HG02763 (cell line): Measurements from ENCODE around the gene RNF41.
"Not testable (repeated sequence)": the region's sequence is repeated elsewhere in the genome, so short reads cannot be mapped to it uniquely, and the experiment has no call there.

Experiments used
- ATAC-seq: cut with Tn5 transposase; IDR thresholded peaks from one replicate; pipeline ENCODE4 v1.9.1; 2021; ENCODE audit warnings: mild to moderate bottlenecking, moderate library complexity; ENCODE audit not compliant: unreplicated experiment

The RNF41 gene

GRCh38 chr12:56221757-56222530 is at the start of gene RNF41:
Gene RNF41, minus strand, starts transcription at chr12:56221922. Its CDS starts 7,875 bp downstream, at chr12:56214047.
- ATAC-seq: peak; percentile 79

DNA sequence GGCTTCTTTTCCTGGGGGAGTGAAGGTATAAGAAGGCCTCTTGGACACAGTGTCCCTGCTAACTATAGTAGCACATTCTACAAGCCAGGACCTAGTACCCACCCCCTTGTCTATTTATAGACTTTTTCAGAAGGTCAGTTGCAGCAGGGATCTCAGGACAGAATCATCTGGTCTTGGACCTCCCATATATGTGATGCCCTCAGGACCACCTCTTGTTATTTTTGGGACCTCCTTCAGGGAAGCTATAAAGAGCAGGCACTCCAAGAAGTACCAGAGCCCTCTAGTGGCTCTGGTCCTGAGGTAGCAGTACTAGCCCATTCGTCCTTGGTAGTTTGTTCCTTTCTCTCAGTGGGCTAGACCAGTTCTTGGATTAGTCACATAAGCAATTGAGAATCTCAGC is 49.3 kb upstream of the RNF41 start:
- ATAC-seq: no peak

- peak; percentile 1 for ATAC-seq
Observed at GRCh38 chr12:56267443-56268071, 45.8 kb upstream of the RNF41 start.

DNA sequence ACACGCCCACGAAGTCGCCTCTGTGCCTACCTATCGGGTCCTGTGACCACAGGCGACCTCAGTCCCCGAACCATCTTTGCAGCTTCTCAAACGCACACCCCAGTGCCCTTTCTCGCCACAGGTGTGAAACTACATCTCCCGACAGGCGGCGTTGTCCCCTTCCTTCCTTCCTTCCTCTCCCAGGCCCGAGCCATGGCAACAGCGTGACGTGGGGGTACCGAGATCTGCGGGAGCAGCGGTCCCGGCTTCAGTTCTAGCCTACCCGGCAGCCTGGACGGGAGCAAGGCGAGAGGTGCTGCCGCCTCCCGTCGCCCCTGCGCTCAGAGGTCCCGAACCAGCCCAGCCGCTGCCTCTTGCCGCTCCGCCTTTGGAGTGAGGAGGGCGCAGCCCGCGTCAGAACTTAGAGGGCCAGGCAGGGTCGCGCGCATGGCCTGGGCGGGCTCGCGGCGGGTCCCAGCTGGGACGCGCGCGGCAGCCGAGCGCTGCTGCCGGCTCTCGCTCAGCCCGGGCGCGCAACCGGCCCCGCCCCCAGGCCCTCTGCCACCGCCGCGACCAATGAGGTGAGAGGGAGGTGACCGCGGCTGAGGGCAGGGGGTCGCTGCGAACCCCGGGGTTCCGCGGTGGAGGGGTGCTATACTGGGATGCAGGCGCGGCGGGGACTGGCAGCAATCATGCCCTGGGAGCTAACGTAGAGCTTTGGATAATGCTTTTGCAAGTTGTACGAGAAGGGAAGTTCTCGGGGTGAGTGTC is 45.1 kb upstream of the RNF41 start, which contains the start of gene COQ10A:
COQ10A (plus strand) TSS at position 250 of the 750 bp plus-strand sequence; CDS start at position 427, 177 bp downstream.
- ATAC-seq: peak; percentile 87

- ATAC-seq: not testable (repeated sequence)
Observed at GRCh38 chr12:56266068-56266692, 44.5 kb upstream of the RNF41 start.

DNA sequence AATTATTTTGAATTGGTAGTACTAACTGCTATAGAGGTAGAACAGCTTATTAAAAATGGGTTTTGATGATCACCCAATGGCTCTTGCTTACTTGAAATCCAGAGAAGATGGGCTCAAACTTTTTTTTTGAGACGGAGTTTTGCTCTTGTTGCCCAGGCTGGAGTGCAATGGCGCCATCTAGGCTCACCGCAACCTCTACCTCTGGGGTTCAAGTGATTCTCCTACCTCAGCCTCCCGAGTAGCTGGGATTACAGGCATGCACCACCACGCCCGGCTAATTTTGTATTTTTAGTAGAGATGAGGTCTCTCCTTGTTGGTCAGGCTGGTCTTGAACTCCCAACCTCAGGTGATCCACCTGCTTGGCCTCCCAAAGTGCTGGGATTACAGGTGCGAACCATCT is 41.2 kb upstream of the RNF41 start:
- ATAC-seq: not testable (repeated sequence)

- ATAC-seq: no peak
Observed at GRCh38 chr12:56261503-56262232, 39.9 kb upstream of the RNF41 start.

DNA sequence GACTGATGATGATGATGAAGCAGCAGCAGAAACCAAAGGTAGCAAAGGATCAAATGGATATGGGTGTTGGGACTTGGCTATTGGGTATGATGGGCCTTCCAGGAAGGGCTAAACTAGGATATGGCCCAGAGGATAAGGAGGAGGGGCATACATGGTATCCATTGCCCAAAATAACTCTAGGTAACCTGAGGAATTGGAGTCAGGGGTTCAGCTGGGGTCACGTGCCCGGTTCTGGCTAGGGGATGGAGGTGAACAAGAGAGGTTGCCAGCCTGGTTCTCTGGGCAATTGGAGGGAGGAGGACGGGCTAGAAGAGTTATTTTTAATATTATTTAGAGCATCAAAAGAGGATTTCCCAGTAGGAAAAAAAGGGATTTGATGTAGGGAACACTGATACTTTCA is 39.2 kb upstream of the RNF41 start:
- no peak for ATAC-seq

DNA sequence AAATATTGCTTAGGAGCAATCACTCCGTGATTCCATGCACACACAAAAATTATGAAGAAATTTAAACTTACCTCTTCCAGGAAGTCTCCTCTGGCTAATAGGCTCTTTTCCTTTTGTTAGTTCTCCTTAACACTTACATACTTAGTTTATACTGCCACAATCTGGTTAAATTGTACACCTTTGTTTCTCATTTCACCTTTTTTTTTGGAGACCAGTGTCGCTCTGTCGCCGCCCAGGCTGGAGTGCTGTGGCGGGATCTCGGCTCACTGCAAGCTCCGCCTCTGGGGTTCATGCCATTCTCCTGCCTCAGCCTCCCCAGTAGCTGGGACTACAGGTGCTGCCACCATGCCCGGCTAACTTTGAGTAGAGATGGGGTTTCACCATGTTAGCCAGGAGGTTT is 38.7 kb upstream of the RNF41 start:
- ATAC-seq: no peak

DNA sequence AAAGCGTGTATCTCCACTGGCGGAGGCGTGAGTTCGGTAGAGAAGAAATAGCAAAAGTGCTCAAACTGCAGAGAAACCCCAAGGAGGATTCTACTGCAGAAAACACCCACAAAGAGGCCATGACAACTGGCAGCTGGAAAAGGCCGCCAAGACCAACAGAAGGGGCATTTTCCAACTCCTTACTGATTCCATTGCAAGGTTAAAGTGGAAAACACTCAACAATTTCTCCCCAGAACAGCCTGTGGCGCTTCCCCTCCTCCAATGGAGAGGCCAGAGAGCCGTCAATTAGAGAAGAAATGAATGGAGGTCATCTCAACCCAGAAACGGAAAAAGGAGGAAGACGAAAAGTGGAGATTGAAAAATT is 37.1 kb upstream of the RNF41 start:
- no peak for ATAC-seq

DNA sequence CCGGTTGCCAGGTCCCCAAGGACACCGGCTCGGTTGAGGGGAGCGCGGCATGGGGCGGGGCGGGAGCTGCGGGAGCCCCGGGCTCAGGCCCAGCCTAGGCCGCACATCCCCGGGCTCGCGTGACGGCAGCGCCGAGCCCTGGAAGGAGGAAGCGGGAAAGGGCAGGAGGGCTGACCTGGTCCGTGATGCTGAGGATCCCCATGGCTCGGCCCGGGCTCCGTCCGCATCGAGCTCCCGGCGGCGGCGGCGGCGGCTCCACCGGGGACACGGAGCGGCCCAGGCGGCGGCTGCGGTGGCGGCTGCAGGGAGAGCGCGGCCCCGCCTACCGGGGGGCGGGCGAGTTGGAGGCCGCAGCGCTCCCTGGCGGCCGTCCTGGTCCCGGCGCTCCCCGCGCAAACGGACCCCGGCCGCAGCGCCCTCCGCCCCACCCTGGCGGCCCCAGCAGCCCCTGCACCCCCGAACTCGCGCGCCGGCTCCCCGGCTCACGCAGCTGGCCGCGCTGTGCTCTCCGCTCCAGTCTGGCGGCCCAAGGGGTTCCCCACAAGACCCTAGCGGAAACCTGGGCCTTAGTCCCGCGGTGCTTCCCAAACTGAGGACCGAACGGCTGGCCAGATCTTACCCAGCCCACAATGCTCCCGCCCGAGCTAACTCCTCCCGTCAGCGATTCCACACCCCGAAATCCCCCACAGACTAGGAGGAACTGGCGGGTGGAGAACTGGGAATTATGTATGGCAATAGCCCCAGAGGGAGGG is 36.5 kb upstream of the RNF41 start, which contains the start of gene ANKRD52:
ANKRD52 (minus strand) TSS at position 317 of the 752 bp plus-strand sequence; CDS start at position 202, 115 bp downstream.
- ATAC-seq: peak; percentile 81

GRCh38 chr12:56257491-56258067 is 35.9 kb upstream of the RNF41 start:
- no peak for ATAC-seq

DNA sequence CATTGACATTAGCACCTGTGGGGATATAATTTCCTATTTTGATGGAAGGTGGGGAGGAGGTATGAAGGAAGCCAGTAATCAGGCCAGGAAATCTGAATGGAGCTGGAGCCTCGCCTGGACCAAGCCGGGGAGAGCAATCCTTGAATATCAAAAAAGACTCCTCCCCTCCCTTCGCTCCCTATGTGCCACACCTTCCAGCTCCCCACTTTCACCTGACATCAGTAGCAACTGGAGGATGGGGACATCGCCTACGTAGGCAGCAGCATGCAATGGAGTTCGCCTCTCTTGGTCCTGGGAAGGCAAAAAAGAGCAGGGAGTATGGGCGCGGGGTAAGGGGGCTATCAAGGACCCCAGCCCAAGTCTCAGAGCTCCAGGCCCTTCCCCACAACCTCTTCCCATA is 35.3 kb upstream of the RNF41 start:
- no peak for ATAC-seq

DNA sequence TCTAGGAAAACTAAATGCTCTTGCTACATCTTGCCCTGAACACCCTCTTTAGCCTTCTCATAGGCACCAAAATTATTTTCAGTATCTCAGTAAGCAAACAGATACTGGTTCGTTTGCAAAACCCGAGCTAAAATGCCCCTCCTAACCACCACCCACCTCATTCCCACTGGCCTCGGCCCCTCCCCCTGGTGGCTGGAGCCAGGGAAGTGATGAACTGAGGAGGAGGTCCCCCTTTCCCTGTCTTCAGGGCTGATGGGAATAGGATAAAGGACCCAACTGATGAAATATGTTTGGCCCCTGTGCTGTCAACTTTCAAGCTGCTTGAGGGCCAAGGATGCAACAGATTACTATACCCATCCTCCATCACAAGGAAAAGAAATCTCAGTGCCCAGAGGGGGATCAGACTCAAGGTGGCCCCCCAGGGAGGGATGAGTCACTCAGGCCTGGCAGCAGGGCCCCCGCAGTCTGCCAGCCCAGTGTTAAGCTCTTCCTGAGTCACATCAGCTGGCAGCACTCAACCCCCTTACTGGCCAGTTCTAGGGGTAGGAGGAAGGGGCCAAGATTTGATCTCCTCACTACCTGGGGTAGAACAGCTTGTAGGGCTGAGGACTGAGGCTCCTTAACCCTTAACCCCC is 34.7 kb upstream of the RNF41 start:
- ATAC-seq: no peak

GRCh38 chr12:56255671-56256070 is 33.9 kb upstream of the RNF41 start:
- no peak for ATAC-seq

DNA sequence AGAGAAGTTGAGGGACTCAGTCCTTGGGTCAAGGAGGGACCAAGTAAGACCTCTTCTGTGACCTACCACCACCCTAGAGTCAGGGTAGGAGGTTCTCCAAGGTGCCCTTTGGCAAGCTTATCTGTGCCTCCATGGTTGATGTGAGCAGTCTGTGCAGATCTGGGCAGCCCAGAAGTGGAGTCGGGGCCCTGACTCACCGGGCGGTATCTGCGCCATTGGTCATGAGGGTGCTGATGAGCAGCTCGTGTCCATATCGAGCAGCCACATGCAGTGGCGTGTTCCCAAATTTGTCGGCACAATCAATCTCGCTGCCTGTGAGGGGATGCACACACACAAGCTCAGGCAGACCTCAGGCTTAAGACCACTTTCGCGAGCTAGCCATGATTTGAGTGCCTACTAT is 31.4 kb upstream of the RNF41 start:
- no peak for ATAC-seq

GRCh38 chr12:56252649-56253048 is 30.9 kb upstream of the RNF41 start:
- ATAC-seq: no peak

DNA sequence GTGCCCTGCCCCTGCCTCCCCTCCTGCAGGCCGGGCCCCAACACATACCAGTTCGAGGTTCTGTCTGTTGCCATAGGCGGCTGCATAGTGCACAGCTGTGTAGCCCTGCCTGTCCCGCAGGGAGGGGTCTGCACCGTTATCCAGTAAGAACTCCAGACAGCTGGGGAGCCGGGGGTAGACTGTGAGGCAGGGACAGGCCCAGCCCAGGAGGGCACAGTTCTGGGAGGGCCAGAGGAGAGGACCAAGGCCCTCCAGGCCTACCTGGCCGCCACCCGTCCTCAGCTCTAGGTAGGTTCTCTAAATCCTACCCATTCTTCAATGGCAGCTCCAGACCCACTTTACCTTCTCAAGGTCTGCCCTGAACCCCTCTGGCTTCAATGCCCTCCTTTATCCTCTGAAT is 27.0 kb upstream of the RNF41 start:
- no peak for ATAC-seq

GRCh38 chr12:56247923-56248322 is 26.2 kb upstream of the RNF41 start:
- ATAC-seq: no peak
